NCI-H524 (cell line): ENCODE data around the gene RASGRF2.

ENCODE experiments used
- DNase-seq, 2 experiments: peaks; one replicate each; lab custom pipeline; 2025; lab: John Stamatoyannopoulos, UW

RASGRF2 gene

GRCh38 chr5:80955082-80955590 is 5.0 kb upstream of the RASGRF2 start:
- no peak for DNase-seq

- no peak for DNase-seq
Measured at GRCh38 chr5:80956272-80956671, 3.9 kb upstream of the RASGRF2 start.

- no peak for DNase-seq
Measured at GRCh38 chr5:80957031-80957761, 3.0 kb upstream of the RASGRF2 start.

GRCh38 chr5:80958616-80959015 is 1.5 kb upstream of the RASGRF2 start:
- DNase-seq: no peak

GRCh38 chr5:80959138-80959537 is 1.0 kb upstream of the RASGRF2 start:
- DNase-seq: no peak

- peak in 1 of 2 experiments; percentile 56 for DNase-seq
Measured at GRCh38 chr5:80960531-80961375, 590 bp downstream of the RASGRF2 start.

GRCh38 chr5:80961376-80962281 is 1.5 kb downstream of the RASGRF2 start:
- DNase-seq: no peak

- no peak for DNase-seq
Measured at GRCh38 chr5:80962630-80963520, 2.7 kb downstream of the RASGRF2 start.

- no peak for DNase-seq
Measured at GRCh38 chr5:80963521-80963895, 3.3 kb downstream of the RASGRF2 start.

GRCh38 chr5:80963966-80964481 is 3.9 kb downstream of the RASGRF2 start:
- DNase-seq: no peak

- no peak for DNase-seq
Measured at GRCh38 chr5:80964491-80964890, 4.3 kb downstream of the RASGRF2 start.

GRCh38 chr5:80964919-80965318 is 4.8 kb downstream of the RASGRF2 start:
- no peak for DNase-seq

- DNase-seq: no peak
Measured at GRCh38 chr5:80967500-80968181, 7.5 kb downstream of the RASGRF2 start.

- no peak for DNase-seq
Measured at GRCh38 chr5:80973027-80973426, 12.9 kb downstream of the RASGRF2 start.

GRCh38 chr5:80975065-80975464 is 14.9 kb downstream of the RASGRF2 start:
- no peak for DNase-seq

GRCh38 chr5:80976985-80977384 is 16.8 kb downstream of the RASGRF2 start:
- no peak for DNase-seq

- DNase-seq: no peak
Measured at GRCh38 chr5:80977764-80978163, 17.6 kb downstream of the RASGRF2 start.

GRCh38 chr5:80978772-80979317 is 18.7 kb downstream of the RASGRF2 start:
- DNase-seq: no peak

- DNase-seq: no peak
Measured at GRCh38 chr5:80982093-80982492, 21.9 kb downstream of the RASGRF2 start.
